SK-N-MC (cell line): Measurements from ENCODE around the gene ZMYND15.
"Not testable (repeated sequence)": the region's sequence is repeated elsewhere in the genome, so short reads cannot be mapped to it uniquely, and the experiment has no call there.

Experiments
- EZH2 ChIP-seq: fragments of 200-600 bp; sonication (generic); IDR thresholded peaks from one replicate; pipeline ENCODE4 v1.6.1; 2017; ENCODE audit warnings: antibody characterized with exemption
- POLR2AphosphoS5 ChIP-seq: IDR thresholded peaks from 2 replicates; pipeline ENCODE4 v1.6.1; 2012; ENCODE audit warnings: mild to moderate bottlenecking, low read depth, low read length, borderline replicate concordance

- TF ChIP-seq EZH2, POLR2AphosphoS5: not testable (repeated sequence)
Measured at GRCh38 chr17:4689872-4690271, 49.8 kb upstream of the ZMYND15 start.
